Measurements from ENCODE around the gene ZCCHC3. TPM values are rescaled to one million over a fixed set of nuclear protein-coding genes. Genes with fewer than 3 reads are reported as not detected.

The ZCCHC3 gene
- total RNA-seq, 2 donors from 2014 or later = 16.3 to 27.0 TPM

DNA sequence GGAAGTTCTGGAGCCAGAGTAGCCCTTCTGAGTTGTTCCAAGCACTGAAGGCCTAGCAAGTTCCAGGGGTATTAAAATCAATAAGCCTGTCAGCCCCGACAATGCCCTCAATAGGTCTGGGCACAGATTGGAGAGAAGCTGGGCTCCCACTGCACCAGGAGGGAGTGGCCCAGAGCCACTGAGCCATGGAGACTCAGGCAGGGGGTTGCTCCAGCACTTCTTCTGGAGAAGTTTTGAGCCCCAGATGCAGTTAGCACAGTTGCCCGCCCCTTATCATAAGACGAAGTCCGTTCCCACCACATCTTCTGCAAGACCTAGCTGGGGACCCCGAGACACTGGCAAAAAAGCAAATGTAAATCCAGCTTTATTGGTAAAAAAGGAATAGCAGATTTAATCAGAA is 26.9 kb upstream of the ZCCHC3 start:
- no peak for DNase-seq (ENCODE audit: low spot score)
- Histone ChIP-seq H3K4me3 (no peak overlapping the region), H3K27me3 (replicated peaks; ENCODE audit: insufficient read depth) (no peaks in the 10 kb centered on the region), H3K4me1 (replicated peaks) (no peaks in the 10 kb centered on the region), H3K36me3 (no peaks in the 10 kb centered on the region), H3K9me3 (no peaks in the 10 kb centered on the region), H3K27ac (no peak overlapping the region)
- TF ChIP-seq POLR2AphosphoS5 (IDR thresholded peaks at IDR 0.05) (no peak), POLR2A (IDR thresholded peaks at IDR 0.05) (no peak)
- TF ChIP-seq, protein P1, sequence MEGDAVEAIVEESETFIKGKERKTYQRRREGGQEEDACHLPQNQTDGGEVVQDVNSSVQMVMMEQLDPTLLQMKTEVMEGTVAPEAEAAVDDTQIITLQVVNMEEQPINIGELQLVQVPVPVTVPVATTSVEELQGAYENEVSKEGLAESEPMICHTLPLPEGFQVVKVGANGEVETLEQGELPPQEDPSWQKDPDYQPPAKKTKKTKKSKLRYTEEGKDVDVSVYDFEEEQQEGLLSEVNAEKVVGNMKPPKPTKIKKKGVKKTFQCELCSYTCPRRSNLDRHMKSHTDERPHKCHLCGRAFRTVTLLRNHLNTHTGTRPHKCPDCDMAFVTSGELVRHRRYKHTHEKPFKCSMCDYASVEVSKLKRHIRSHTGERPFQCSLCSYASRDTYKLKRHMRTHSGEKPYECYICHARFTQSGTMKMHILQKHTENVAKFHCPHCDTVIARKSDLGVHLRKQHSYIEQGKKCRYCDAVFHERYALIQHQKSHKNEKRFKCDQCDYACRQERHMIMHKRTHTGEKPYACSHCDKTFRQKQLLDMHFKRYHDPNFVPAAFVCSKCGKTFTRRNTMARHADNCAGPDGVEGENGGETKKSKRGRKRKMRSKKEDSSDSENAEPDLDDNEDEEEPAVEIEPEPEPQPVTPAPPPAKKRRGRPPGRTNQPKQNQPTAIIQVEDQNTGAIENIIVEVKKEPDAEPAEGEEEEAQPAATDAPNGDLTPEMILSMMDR (IDR thresholded peaks at IDR 0.05) = no peak
- intact Hi-C loops (cut with DNase I) = no loop called here
- 85% methylated on average over 5 of the region's 5 CpGs for WGBS

DNA sequence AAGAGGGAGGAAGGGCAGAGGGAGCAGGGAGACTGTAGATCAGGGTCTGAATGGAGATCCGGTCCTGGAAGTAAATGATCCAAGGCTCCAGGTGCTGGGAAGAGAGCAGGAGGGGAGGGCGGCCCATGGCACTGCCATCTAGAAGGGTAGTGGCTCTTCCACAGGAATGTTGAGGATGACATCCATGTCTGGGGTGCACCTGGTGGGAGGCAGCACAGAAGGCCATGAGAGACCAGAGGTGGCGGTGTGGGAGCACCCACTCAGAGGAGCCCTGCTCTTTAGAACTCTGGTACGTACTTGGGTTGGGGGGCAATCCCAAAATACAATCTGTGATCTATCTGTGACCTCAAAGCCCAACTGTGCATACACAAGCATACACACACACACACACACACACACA is 26.3 kb upstream of the ZCCHC3 start:
- DNase-seq (ENCODE audit: low spot score) = no peak
- Histone ChIP-seq H3K36me3 (no peaks in the 10 kb centered on the region), H3K27me3 (replicated peaks; ENCODE audit: insufficient read depth) (no peaks in the 10 kb centered on the region), H3K4me3 (no peak overlapping the region), H3K27ac (no peak overlapping the region), H3K9me3 (no peaks in the 10 kb centered on the region), H3K4me1 (replicated peaks) (no peaks in the 10 kb centered on the region)
- 88% methylated on average over 4 of the region's 4 CpGs for WGBS
- intact Hi-C loops (cut with DNase I) = no loop called here
- no peak for TF ChIP-seq POLR2AphosphoS5 (IDR thresholded peaks at IDR 0.05)
- TF ChIP-seq POLR2A (IDR thresholded peaks at IDR 0.05) = no peak
- TF ChIP-seq, protein P1 (IDR thresholded peaks at IDR 0.05) = no peak

DNA sequence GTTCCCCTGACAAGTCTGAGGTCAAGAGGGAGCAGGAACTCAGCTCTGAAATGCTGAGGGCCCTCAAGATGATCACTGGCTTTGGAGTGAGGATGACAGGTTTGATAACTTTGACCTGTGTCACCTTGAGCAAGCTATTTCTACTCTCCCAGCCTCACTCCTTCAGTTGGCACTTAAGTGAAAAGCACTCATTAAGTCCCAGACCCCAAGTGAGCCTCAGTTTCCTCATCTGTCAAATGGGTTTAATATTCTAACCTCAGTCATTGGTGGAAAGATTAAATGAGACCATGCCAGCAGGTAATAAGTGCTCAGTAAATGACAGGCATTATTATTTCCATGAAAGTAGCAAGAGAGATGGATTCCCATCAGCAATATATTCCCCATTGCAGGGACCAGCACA is 25.8 kb upstream of the ZCCHC3 start:
- no peak overlapping the region for H3K27ac ChIP-seq
- H3K9me3 ChIP-seq = no peaks in the 10 kb centered on the region
- DNase-seq (ENCODE audit: low spot score) = no peak
- intact Hi-C loops (cut with DNase I) = no loop called here
- H3K4me3 ChIP-seq = no peak overlapping the region
- H3K27me3 ChIP-seq (replicated peaks; ENCODE audit: insufficient read depth) = no peaks in the 10 kb centered on the region
- TF ChIP-seq POLR2A (IDR thresholded peaks at IDR 0.05) = no peak
- no peak for TF ChIP-seq POLR2AphosphoS5 (IDR thresholded peaks at IDR 0.05)
- TF ChIP-seq, protein P1 (IDR thresholded peaks at IDR 0.05) = no peak
- H3K4me1 ChIP-seq (replicated peaks) = no peaks in the 10 kb centered on the region
- no peaks in the 10 kb centered on the region for H3K36me3 ChIP-seq

DNA sequence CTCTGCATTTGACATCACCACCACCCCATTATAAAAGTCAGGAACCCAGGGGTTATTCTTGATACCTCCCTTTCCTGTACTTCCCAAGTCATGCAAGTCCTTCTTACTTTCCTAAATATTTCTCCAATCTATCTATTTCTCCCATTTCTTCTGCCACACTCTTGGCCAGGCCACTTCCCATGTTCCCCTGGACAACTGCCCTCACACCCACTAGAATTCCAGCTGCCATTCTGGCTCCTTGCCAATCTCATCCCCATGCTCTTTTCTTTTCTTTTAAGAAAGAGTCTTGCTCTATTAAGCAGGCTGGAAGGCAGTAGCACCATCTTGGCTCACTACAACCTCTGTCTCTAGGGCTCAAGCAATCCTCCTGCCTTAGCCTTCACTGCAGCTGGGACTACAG is 24.7 kb upstream of the ZCCHC3 start:
- TF ChIP-seq POLR2A (IDR thresholded peaks at IDR 0.05) = no peak
- TF ChIP-seq, protein P1 (IDR thresholded peaks at IDR 0.05) = no peak
- TF ChIP-seq POLR2AphosphoS5 (IDR thresholded peaks at IDR 0.05) = no peak
- intact Hi-C loops (cut with DNase I) = no loop called here
- Histone ChIP-seq H3K4me3 (no peak overlapping the region), H3K27ac (no peak overlapping the region), H3K4me1 (replicated peaks) (no peaks in the 10 kb centered on the region), H3K9me3 (no peaks in the 10 kb centered on the region), H3K36me3 (no peaks in the 10 kb centered on the region), H3K27me3 (replicated peaks; ENCODE audit: insufficient read depth) (no peaks in the 10 kb centered on the region)
- no peak for DNase-seq (ENCODE audit: low spot score)

DNA sequence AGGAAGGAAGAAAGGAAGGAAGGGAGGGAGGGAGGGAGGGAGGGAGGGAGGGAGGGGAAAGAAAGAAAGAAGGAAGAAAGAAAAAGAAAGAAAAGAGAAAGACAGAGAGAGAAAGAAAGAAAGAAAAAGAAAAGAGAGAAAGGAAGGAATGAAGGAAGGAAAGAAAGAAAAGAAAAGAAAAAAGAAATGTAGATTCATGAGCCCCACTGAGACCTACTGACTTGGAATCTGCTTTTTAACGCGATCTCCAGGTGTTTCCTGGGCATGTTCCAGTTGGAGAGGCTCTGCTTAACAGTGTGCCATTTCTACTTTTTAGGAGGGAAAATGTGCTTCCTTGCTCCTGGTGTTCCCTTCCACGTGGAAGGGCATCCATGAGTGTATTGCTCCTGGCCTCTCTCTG is 23.5 kb upstream of the ZCCHC3 start:
- TF ChIP-seq, protein P1 (IDR thresholded peaks at IDR 0.05) = no peak
- no peak for TF ChIP-seq POLR2A (IDR thresholded peaks at IDR 0.05)
- no peaks in the 10 kb centered on the region for H3K36me3 ChIP-seq
- H3K27me3 ChIP-seq (replicated peaks; ENCODE audit: insufficient read depth) = no peaks in the 10 kb centered on the region
- no peaks in the 10 kb centered on the region for H3K9me3 ChIP-seq
- no peak overlapping the region for H3K27ac ChIP-seq
- no peak for DNase-seq (ENCODE audit: low spot score)
- no peaks in the 10 kb centered on the region for H3K4me1 ChIP-seq (replicated peaks)
- 83% methylated on average over 3 of the region's 3 CpGs for WGBS
- intact Hi-C loops (cut with DNase I) = no loop called here
- H3K4me3 ChIP-seq = no peak overlapping the region
